Activated CD8-positive, alpha-beta memory T cell treated with anti-CD3 and anti-CD28 coated beads, Interleukin-2, amount 50 U/mL, for 24 hours (primary cell): ENCODE data around the gene SLC52A3.
"Not testable (repeated sequence)": the region's sequence is repeated elsewhere in the genome, so short reads cannot be mapped to it uniquely, and the experiment has no call there.

Source experiments
- DNase-seq: peaks from one replicate; pipeline ENCODE4 v3.0.0-alpha.2; 2020; ENCODE audit errors: extremely low read depth

Gene SLC52A3

GRCh38 chr20:768426-768978 is at the start of gene SLC52A3:
Gene SLC52A3 (minus strand): TSS chr20:768500. CDS start chr20:765774, 2,726 bp downstream.
- DNase-seq: no peak

GRCh38 chr20:815914-816606 is 47.8 kb upstream of the SLC52A3 start:
- DNase-seq: no peak

- DNase-seq: no peak
These were observed 46.9 kb upstream of the SLC52A3 start for GRCh38 chr20:815226-815625.

GRCh38 chr20:813390-813789 is 45.1 kb upstream of the SLC52A3 start:
- no peak for DNase-seq

- not testable (repeated sequence) for DNase-seq
These were observed 44.1 kb upstream of the SLC52A3 start for GRCh38 chr20:812435-812814.

GRCh38 chr20:811776-812434 is 43.6 kb upstream of the SLC52A3 start:
- not testable (repeated sequence) for DNase-seq

- no peak for DNase-seq
These were observed 37.4 kb upstream of the SLC52A3 start for GRCh38 chr20:805713-806112.

DNA sequence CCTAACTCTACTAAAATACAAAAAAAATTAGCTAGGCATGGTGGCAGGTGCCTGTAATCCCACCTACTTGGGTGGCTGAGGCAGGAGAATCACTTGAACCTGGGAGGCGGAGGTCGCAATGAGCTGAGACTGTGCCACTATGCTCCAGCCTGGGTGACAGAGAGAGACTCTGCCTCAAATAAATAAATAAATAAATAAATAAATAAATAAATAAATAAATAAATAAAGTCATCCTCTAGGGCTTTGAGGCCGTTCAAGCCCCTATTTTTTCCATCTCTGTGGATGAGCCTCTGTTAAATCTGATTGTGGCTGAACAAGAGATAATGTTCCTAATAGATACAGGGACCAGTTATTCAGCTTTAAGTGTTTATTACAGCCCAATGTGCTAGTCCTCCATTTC is 33.4 kb upstream of the SLC52A3 start:
- no peak for DNase-seq

DNA sequence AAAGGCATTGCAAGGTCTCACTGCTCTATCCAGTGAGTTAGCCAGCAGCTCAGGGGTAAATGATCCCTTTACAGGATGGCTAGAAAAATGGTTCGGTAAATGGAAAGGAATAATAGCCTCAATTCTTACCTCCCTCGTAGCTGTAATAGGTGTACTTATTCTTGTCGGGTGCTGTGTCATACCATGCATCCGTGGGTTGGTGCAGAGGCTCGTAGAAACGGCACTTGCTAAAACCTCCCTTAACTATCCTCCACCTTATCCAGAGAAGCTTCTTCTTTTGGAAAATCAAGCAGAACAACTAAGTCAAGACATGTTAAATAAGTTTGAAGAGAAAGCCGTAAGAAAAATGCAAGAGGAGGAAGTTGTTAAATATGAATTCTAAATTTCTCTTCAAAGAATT is 31.7 kb upstream of the SLC52A3 start:
- DNase-seq: not testable (repeated sequence)

GRCh38 chr20:798746-799145 is 30.4 kb upstream of the SLC52A3 start:
- not testable (repeated sequence) for DNase-seq

- DNase-seq: no peak
These were observed 28.6 kb upstream of the SLC52A3 start for GRCh38 chr20:796921-797320.

DNA sequence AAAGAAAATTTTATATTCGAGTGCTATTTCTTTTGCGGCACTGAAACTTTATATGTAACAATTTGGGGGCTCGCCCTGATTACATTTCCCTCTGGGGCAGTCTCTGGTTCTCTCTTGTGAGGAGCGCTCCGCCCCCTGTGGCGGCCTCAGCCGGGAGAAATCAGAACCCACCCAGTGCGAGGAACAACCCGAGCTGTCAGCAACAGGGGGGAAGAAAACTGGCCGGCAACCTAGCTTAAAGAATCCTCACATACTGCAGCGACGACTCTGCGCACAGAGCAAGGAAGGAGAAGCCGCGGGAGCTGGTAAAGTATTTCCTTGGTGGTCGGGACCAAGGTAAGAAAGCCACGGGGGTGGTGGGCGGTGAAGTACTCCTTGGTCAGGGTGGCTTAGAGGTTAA is 23.9 kb upstream of the SLC52A3 start:
- no peak for DNase-seq

DNA sequence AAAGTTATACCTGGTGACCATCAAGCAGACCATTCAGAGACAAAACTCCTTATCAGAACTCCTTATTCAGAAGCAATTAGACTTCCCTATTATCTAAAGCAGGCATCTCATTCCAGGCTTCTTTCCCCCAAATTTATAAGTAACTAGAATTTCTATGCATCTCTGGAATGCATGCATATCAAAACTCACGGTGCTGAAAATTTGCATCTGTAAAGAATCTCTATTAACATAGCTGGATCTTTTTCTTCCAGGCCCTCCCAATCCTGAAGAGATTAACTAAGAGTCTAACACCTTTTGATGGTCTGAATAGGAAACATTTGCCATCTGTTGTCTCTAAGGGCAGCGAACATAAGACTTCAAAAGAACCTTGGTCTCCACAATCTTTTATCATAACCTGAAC is 22.8 kb upstream of the SLC52A3 start:
- DNase-seq: no peak

DNA sequence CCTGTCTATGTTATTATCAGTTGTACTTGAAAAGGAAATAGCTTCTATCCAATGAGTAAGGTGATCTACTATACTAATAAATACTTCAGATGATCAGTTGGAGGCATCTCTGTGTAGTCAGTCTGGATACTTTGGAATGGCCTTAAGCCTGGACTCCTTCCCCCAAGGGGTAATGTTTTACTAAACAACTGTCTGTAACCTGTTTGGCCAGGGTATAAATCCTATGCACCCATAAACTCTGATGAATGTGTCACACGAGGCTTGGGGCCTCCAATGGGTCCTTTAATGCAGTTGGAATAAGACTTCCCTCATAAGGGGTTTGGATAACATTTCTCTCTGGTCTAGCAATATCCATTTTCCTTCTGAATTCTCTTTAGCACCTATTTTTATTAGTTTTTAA is 19.5 kb upstream of the SLC52A3 start:
- no peak for DNase-seq

- DNase-seq: no peak
These were observed 11.5 kb upstream of the SLC52A3 start for GRCh38 chr20:779771-780170.

- no peak for DNase-seq
These were observed 7.9 kb upstream of the SLC52A3 start for GRCh38 chr20:776165-776564.

DNA sequence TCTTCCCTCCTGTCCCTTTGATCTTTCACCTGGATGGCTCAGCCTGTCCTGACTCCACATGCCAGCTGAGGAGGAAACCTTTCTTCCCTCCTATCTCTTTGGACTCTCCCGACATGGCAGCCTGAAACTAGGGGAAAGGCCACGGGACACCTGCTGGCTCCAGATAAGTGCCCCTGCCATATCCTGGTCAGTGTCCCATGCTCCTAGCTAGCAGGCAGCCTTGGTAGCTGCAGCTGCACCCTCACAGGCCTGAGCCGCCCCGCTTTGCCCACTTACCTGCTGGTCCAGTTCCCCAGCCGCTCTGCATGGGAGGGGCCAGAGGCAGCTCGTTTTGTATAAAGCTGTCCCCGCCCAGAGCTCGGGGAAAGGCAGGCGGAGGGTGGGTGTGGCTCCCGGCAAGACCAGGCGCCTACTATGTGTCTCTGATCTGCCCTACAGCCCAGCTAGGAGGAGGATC is 7.4 kb upstream of the SLC52A3 start:
- DNase-seq: no peak

- no peak for DNase-seq
These were observed 6.4 kb upstream of the SLC52A3 start for GRCh38 chr20:774660-775057.

GRCh38 chr20:774016-774659 is 5.8 kb upstream of the SLC52A3 start:
- no peak for DNase-seq

DNA sequence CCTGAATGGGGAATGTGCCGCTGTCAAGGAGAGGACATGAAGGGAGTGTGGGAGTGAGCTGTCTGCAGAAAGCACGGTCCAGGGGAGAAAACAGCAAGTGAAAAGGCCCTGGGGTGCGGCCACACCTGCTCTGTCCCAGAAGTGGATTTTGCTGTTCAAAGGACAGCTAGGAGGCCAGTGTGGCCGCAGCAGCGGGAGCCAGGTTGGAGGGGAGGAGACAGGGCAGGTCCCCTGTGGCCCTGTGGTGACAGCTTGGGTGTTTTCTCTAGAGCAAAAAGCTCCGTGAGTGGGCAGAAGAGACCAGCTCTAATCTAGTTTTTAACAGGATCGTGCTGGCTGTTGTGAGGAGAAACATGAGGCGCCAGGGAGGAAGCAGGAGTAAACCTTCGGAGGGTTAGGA is 4.5 kb upstream of the SLC52A3 start:
- no peak for DNase-seq

DNA sequence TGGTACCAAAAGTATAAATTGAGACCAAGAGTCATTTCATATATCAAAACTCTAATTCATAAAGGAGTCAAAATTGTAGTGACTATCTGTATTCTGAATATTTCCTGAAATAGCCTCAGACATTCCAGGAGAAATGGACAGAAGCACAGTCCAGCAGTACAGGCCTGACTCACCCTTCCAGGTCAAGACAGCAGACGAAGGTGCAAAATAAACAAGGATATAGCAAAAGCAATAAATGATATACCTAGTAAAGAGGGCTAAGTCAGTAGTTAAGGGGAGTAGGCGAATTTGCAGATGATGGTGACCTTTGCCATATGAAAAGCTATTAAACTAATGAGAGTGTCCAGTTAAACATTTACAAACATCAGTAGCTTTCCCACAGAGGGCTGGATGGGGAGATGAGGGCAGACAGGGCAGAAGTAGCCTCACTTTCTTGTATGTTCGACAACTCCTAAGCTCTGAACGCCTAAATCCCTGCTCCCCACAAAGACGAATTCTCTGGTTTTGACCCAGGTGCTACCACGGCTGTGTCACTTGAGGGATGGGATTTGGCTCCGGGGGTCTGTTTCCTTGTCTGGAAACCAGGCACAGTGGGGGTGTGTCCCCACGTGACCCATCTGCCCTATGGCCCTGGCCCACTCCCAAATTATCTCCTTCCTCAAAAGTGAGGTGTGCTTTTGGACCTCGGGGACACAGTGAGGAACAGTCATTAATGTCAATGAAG is 3.6 kb upstream of the SLC52A3 start:
- no peak for DNase-seq

DNA sequence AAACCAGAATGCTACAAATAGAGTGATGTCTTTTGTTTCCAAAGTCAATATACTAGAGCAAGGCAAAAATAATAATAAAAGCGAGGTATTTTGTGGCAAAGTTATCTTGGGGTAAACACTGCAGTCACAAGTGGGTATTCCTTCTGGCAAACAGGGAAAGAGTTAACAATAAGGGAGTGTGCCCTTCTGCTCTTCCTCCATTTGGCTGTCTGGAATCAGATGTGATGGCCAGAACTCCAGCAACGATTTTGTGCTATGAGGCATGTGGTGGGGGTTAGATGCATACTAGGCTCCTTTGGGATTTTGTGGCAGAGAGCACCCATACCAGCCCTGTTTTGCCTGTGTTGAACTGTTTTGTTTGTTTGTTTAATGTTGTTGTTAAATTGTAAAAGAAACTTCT is 2.4 kb upstream of the SLC52A3 start:
- no peak for DNase-seq
